MM.1S (cell line): ENCODE measurements around the gene KIAA0040.

ENCODE experiments used
- DNase-seq: peaks from one replicate; pipeline ENCODE4 v3.0.0-alpha.2; 2015
- H2AFZ ChIP-seq: fragments of 300-600 bp; sonication (generic); 2 replicates; pipeline ENCODE4 v1.6.0; 2016; ENCODE audit warnings: antibody characterized with exemption, low read length
- H3F3A ChIP-seq: fragments of 300-600 bp; sonication (generic); 2 replicates; pipeline ENCODE4 v1.6.1; 2016; ENCODE audit warnings: mild to moderate bottlenecking, antibody characterized with exemption, low read length, moderate library complexity, mixed read lengths; ENCODE audit not compliant: insufficient read depth
- H3K27ac ChIP-seq: fragments of 300-600 bp; sonication (generic); 2 replicates; pipeline ENCODE4 v1.5.1; 2016; ENCODE audit warnings: mild to moderate bottlenecking, low read length
- H3K27me3 ChIP-seq: fragments of 300-600 bp; sonication (generic); replicated peaks from 2 replicates; pipeline ENCODE4 v1.6.0; 2016; ENCODE audit warnings: low read length; ENCODE audit not compliant: insufficient read depth
- H3K36me3 ChIP-seq: fragments of 300-600 bp; sonication (generic); replicated peaks from 2 replicates; pipeline ENCODE4 v1.6.1; 2016; ENCODE audit warnings: mild to moderate bottlenecking, low read length, mixed read lengths; ENCODE audit not compliant: insufficient read depth
- H3K4me1 ChIP-seq: fragments of 300-600 bp; sonication (generic); 2 replicates; pipeline ENCODE4 v1.6.1; 2016; ENCODE audit warnings: low read length, mixed read lengths
- H3K4me2 ChIP-seq: fragments of 300-600 bp; sonication (generic); 2 replicates; pipeline ENCODE4 v1.6.0; 2016; ENCODE audit warnings: low read depth, low read length
- H3K4me3 ChIP-seq: fragments of 300-600 bp; sonication (generic); 2 replicates; pipeline ENCODE4 v1.5.1; 2016; ENCODE audit warnings: low read length, mixed read lengths
- H3K79me2 ChIP-seq: fragments of 300-600 bp; sonication (generic); 2 replicates; pipeline ENCODE4 v1.6.1; 2016; ENCODE audit warnings: mixed run types, low read length, mixed read lengths
- H3K9ac ChIP-seq: fragments of 300-600 bp; sonication (generic); 2 replicates; pipeline ENCODE4 v1.6.1; 2016; ENCODE audit warnings: low read length, mixed read lengths
- H3K9me2 ChIP-seq: fragments of 300-600 bp; sonication (generic); replicated peaks from 2 replicates; pipeline ENCODE4 v1.6.1; 2016; ENCODE audit warnings: mild to moderate bottlenecking, low read length, mixed read lengths; ENCODE audit not compliant: insufficient read depth
- H3K9me3 ChIP-seq: fragments of 300-600 bp; sonication (generic); replicated peaks from 2 replicates; pipeline ENCODE4 v1.6.1; 2016; ENCODE audit warnings: mild to moderate bottlenecking, low read length, mixed read lengths; ENCODE audit not compliant: insufficient read depth
- H4K20me1 ChIP-seq: fragments of 300-600 bp; sonication (generic); 2 replicates; pipeline ENCODE4 v1.6.1; 2016; ENCODE audit warnings: mild to moderate bottlenecking, low read length, moderate library complexity, mixed read lengths; ENCODE audit not compliant: insufficient read depth
- EZH2 ChIP-seq: fragments of 300-600 bp; sonication (generic); optimal IDR thresholded peaks from 2 replicates; pipeline ENCODE3; 2017; ENCODE audit warnings: low read depth, mild to moderate bottlenecking, antibody characterized with exemption, low read length, mixed read lengths
- EZH2phosphoT487 ChIP-seq: fragments of 300-600 bp; sonication (generic); IDR thresholded peaks from 2 replicates; pipeline ENCODE4 v1.6.1; 2018; ENCODE audit warnings: antibody characterized with exemption, low read length
- TF ChIP-seq, protein P1 (sequence below): fragments of 300-600 bp; sonication (generic); IDR thresholded peaks from 2 replicates; pipeline ENCODE4 v1.5.1; 2016; ENCODE audit warnings: antibody characterized with exemption, low read length, mixed read lengths

KIAA0040 gene

DNA sequence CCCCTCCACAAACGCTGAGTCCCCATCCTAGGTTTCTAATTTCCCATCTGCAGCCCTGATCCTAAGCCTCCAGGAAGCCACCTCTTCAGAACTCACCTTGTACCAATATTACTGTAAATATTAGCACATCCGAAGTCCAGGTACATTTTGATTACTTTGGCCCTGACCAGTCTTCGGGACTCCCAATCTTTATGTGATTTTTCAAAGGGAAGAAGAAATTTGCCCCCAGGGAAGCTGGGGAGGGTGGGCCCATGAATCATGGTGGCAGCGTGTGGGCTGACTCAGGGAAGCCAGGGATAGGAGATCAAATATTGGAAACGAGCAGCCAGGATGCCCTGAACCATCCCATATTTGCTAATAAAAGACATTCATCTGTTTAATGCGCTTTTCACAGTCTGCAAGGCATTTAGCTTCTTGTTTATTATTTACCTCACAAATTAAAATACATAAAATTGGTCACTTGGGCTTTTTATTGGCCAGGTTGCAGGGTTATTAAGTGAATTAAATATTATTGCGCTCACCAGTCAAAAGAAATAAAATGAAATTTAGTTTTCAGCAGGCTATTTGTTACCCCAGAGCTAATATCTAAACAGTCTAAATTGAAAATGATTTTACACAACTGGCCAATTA lies 46.6 kb downstream of the KIAA0040 start:
- Histone ChIP-seq H4K20me1 (no peaks in the 10 kb centered on the region), H3K9ac (no peak overlapping the region), H3K4me3 (no peak overlapping the region), H3K4me2 (peak overlapping the region; percentile 21; the same call in 1 of the 2 replicates), H3K9me3 (no peaks in the 10 kb centered on the region), H3K9me2 (no peaks in the 10 kb centered on the region), H3F3A (peaks cover 14% of the 10 kb centered on the region), H2AFZ (no peak overlapping the region), H3K36me3 (no peaks in the 10 kb centered on the region), H3K4me1 (peaks cover 15% of the 10 kb centered on the region), H3K27me3 (no peaks in the 10 kb centered on the region), H3K79me2 (no peaks in the 10 kb centered on the region), H3K27ac (no peak overlapping the region)
- DNase-seq: no peak
- TF ChIP-seq EZH2: no peak
- TF ChIP-seq, protein P1, sequence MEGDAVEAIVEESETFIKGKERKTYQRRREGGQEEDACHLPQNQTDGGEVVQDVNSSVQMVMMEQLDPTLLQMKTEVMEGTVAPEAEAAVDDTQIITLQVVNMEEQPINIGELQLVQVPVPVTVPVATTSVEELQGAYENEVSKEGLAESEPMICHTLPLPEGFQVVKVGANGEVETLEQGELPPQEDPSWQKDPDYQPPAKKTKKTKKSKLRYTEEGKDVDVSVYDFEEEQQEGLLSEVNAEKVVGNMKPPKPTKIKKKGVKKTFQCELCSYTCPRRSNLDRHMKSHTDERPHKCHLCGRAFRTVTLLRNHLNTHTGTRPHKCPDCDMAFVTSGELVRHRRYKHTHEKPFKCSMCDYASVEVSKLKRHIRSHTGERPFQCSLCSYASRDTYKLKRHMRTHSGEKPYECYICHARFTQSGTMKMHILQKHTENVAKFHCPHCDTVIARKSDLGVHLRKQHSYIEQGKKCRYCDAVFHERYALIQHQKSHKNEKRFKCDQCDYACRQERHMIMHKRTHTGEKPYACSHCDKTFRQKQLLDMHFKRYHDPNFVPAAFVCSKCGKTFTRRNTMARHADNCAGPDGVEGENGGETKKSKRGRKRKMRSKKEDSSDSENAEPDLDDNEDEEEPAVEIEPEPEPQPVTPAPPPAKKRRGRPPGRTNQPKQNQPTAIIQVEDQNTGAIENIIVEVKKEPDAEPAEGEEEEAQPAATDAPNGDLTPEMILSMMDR: no peak

DNA sequence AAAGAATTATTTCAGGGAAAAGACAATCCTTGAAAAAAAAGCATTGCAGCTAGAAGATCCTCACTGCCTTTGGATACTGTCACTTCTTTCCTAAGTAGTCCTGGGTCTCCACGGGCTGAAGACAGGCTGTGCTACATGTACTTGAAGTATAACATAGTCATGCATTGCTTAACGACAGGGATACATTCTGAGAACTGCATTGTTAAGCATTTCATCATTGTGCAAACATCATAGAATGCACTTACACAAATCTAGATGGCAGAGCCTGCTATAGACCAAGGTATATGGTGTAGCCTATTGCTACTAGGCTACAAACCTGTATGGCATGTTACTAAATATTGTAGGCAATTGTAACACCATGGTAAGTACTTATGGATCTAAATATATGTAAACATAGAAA lies 54.0 kb downstream of the KIAA0040 start:
- no peaks in the 10 kb centered on the region for H3K9me3 ChIP-seq
- TF ChIP-seq EZH2phosphoT487: no peak
- TF ChIP-seq, protein P1: no peak
- no peak for TF ChIP-seq EZH2
- H3K4me2 ChIP-seq: no peak overlapping the region
- H3K9me2 ChIP-seq: no peaks in the 10 kb centered on the region
- no peak overlapping the region for H3K27ac ChIP-seq
- H4K20me1 ChIP-seq: no peaks in the 10 kb centered on the region
- no peak overlapping the region for H2AFZ ChIP-seq
- DNase-seq: no peak
- no peaks in the 10 kb centered on the region for H3K27me3 ChIP-seq
- H3K4me1 ChIP-seq: peaks cover 19% of the 10 kb centered on the region
- no peak overlapping the region for H3K9ac ChIP-seq
- H3K79me2 ChIP-seq: no peaks in the 10 kb centered on the region
- peaks cover 14% of the 10 kb centered on the region for H3F3A ChIP-seq
- no peak overlapping the region for H3K4me3 ChIP-seq
- H3K36me3 ChIP-seq: no peaks in the 10 kb centered on the region

DNA sequence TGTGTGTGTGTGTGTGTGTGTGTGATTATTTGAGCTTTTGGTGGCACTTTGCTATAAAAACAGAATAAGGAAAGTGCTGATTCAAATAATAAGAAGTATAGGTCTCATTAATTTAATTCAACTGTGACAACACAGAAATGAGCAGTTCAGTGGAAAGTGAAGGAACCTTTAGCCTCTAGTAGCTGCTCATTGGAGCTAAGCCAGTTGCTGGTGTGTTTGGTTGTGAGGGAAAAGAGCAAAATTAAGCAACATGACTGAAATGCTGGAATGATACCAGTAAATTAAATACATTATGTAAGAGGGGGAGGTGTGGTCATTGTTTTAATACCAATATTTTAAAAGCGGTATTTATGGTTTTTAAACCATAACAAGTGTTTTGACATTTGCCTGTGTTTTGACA lies 55.2 kb downstream of the KIAA0040 start:
- Histone ChIP-seq H3K9ac (no peak overlapping the region), H3K9me2 (no peaks in the 10 kb centered on the region), H3K27me3 (no peaks in the 10 kb centered on the region), H3F3A (peaks cover 13% of the 10 kb centered on the region), H3K4me2 (no peak overlapping the region), H4K20me1 (no peaks in the 10 kb centered on the region), H3K4me3 (no peak overlapping the region), H3K36me3 (no peaks in the 10 kb centered on the region), H3K4me1 (peaks cover 15% of the 10 kb centered on the region), H3K79me2 (no peaks in the 10 kb centered on the region), H3K9me3 (no peaks in the 10 kb centered on the region), H3K27ac (no peak overlapping the region), H2AFZ (no peak overlapping the region)
- DNase-seq: no peak
- TF ChIP-seq EZH2phosphoT487 (no peak), EZH2 (no peak)
- TF ChIP-seq, protein P1: no peak
